Measurements from ENCODE around the gene ZDHHC19.

Gene ZDHHC19

GRCh38 chr3:196198771-196199753 lies 12.1 kb downstream of the ZDHHC19 start:
- TF ChIP-seq, protein P1, sequence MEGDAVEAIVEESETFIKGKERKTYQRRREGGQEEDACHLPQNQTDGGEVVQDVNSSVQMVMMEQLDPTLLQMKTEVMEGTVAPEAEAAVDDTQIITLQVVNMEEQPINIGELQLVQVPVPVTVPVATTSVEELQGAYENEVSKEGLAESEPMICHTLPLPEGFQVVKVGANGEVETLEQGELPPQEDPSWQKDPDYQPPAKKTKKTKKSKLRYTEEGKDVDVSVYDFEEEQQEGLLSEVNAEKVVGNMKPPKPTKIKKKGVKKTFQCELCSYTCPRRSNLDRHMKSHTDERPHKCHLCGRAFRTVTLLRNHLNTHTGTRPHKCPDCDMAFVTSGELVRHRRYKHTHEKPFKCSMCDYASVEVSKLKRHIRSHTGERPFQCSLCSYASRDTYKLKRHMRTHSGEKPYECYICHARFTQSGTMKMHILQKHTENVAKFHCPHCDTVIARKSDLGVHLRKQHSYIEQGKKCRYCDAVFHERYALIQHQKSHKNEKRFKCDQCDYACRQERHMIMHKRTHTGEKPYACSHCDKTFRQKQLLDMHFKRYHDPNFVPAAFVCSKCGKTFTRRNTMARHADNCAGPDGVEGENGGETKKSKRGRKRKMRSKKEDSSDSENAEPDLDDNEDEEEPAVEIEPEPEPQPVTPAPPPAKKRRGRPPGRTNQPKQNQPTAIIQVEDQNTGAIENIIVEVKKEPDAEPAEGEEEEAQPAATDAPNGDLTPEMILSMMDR (IDR thresholded peaks at IDR 0.05; ENCODE audit: low read depth, low read length, missing control alignments) = peak; percentile 30
- H3K4me3 ChIP-seq (ENCODE audit: low read depth, low read length) = no peak overlapping the region
- DNase-seq (ENCODE audit: low read depth) = no peak

- TF ChIP-seq, protein P1 (IDR thresholded peaks at IDR 0.05; ENCODE audit: low read depth, low read length, missing control alignments) = no peak
- no peak for DNase-seq (ENCODE audit: low read depth)
- H3K4me3 ChIP-seq (ENCODE audit: low read depth, low read length) = no peak overlapping the region
Measured at GRCh38 chr3:196198081-196198675, 13.0 kb downstream of the ZDHHC19 start.

DNA sequence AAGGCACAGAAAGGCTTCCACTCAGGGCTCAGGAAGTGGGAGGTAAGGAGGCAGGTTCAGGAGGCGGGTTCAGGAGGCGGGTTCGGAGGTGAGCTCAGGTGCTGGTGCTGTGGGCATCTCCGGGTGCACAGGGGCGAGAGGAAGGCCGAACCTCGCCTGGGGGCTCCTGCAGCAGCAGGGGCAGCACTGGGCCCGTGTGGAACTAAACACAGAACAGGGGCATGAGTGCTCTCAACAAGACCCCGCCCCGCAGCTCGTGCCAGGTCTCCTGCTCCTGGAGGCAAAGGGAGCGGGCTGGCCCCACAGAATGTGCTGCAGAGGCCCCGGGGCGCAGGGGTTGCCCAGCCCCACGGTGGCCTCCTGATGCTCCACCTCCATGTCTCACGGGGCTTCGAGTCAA lies 13.7 kb downstream of the ZDHHC19 start:
- DNase-seq (ENCODE audit: low read depth) = no peak
- TF ChIP-seq, protein P1 (IDR thresholded peaks at IDR 0.05; ENCODE audit: low read depth, low read length, missing control alignments) = no peak
- H3K4me3 ChIP-seq (ENCODE audit: low read depth, low read length) = no peak overlapping the region

DNA sequence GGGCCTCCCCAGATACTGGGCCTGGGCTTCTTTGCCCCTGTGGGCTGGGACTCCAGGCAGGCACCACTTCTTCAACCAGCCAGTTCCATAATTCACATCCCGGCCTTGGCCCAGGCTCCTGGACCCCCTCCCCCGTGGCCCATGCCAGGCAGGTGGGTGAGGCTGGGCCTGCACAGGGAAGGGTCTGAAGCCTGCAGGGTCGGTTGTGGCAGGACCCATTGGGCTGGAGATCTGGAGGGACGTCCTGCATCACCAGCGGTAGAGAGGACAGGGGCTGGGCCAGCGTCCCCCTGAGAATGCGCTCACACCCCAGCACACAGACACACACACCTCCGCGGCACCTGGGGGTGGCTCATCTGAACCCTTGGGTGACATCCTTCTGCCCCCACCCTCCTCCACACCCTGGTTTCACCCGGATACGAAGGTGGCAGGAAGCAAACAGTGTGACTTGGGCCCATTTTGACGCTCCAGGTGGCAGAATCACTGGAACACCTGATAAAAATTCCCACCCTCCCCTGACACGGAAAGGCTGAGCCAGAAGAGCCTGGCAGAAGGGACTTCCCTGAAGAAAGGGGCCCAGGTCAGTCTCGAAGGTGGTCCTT lies 15.4 kb downstream of the ZDHHC19 start:
- no peak for DNase-seq (ENCODE audit: low read depth)
- H3K4me3 ChIP-seq (ENCODE audit: low read depth, low read length) = no peak overlapping the region
- TF ChIP-seq, protein P1 (IDR thresholded peaks at IDR 0.05; ENCODE audit: low read depth, low read length, missing control alignments) = no peak

- TF ChIP-seq, protein P1 (IDR thresholded peaks at IDR 0.05; ENCODE audit: low read depth, low read length, missing control alignments) = no peak
- DNase-seq (ENCODE audit: low read depth) = no peak
- H3K4me3 ChIP-seq (ENCODE audit: low read depth, low read length) = no peak overlapping the region
Measured at GRCh38 chr3:196194542-196194915, 16.7 kb downstream of the ZDHHC19 start.

DNA sequence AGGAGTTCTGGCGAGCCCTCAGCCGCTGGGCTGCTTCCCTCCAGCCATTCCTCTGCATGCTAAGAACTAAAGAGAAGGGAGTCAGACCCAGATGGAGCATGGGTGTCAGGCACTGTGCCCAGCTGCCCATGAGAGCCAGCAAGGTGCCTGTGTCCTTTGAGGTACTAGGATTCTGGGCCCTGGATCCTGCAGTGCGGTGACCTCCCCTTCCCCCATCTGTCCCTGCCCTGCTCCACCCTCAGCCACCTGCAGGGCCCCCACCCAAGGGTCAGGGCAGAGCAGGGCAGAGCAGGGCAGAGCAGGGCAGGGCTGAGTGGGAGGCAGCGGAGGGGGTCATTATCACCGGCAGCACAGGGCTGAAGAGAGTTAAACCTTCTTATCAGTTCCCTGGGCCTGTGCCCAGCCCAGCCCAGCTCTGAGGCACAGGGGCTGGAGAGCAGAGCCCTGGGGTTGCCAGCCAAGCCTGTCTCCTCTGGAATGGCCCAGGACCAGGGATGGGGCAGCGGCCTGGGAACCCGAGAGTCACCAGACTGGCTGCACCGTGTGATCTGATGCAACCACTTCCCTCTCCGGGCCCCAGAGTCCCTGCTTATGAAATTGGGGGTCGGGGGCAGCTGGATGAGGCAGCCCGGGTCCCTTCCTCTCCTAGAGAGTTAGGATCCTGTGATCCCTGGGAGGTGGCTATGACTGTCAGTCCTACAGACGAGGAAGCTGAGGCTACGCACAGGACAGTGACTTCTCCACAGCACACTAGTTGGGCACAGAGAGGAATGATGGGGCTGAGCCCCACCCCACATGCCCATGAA lies 17.3 kb downstream of the ZDHHC19 start:
- TF ChIP-seq, protein P1 (IDR thresholded peaks at IDR 0.05; ENCODE audit: low read depth, low read length, missing control alignments) = no peak
- DNase-seq (ENCODE audit: low read depth) = no peak
- H3K4me3 ChIP-seq (ENCODE audit: low read depth, low read length) = no peak overlapping the region
